ENCODE data around the gene CLEC18A. TPM values are rescaled to one million over a fixed set of nuclear protein-coding genes. Genes with fewer than 3 reads are reported as not detected.

CLEC18A gene
- total RNA-seq, 1 experiment from 2014 or later, result 0.46 TPM

- no peaks in the 10 kb centered on the region for H3K4me1 ChIP-seq (ENCODE audit: control insufficient read depth, insufficient read depth, low read length)
These were observed 14.4 kb upstream of the CLEC18A start for GRCh38 chr16:69936751-69937211.

GRCh38 chr16:69937465-69937951, 13.6 kb upstream of the CLEC18A start:
- BruUV-seq (replicated peaks), result no TSS peak
- TF ChIP-seq REST (IDR thresholded peaks at IDR 0.05; ENCODE audit: insufficient read depth in 1 of 2, low read depth in 2 of 2, low read length in 1 of 2) (no peak), CTCF (IDR thresholded peaks at IDR 0.05) (peak; percentile 73)
- CTCF ChIA-PET, result interaction anchor here (0.6 kb wide), 1 partner anchor 112 kb away, joined by 3 read pairs; no protein-coding TSS in a partner anchor
- intact Hi-C loops (cut with micrococcal nuclease; ENCODE audit: unreplicated experiment), result no loop called here
- Histone ChIP-seq H3K36me3 (ENCODE audit: control insufficient read depth, insufficient read depth, low read length) (no peaks in the 10 kb centered on the region), H3K27me3 (ENCODE audit: control insufficient read depth, insufficient read depth, low read length) (no peaks in the 10 kb centered on the region), H3K4me1 (ENCODE audit: control insufficient read depth, insufficient read depth, low read length) (no peaks in the 10 kb centered on the region), H3K27ac (ENCODE audit: low read length) (no peak overlapping the region), H3K4me3 (ENCODE audit: low read depth in 2 of 2, low read length in 2 of 2) (no peak overlapping the region), H3K9me3 (ENCODE audit: control insufficient read depth, insufficient read depth, low read depth, low read length) (no peaks in the 10 kb centered on the region)
- ATAC-seq, result peak; percentile 84
- DNase-seq (ENCODE audit: low read depth, low spot score), result no peak
- in situ Hi-C loops (cut with HindIII; ENCODE audit: low pct_unique_long_range_greater_than_20kb, low sequenced_read_pairs), result no loop called here
- POLR2A ChIA-PET, result no interaction called here

More at GRCh38 chr16:69936751-69937211, 14.4 kb upstream of the CLEC18A start:
- no peak overlapping the region for H3K4me3 ChIP-seq (ENCODE audit: low read depth in 2 of 2, low read length in 2 of 2)
- no peak overlapping the region for H3K27ac ChIP-seq (ENCODE audit: low read length)
- no peaks in the 10 kb centered on the region for H3K9me3 ChIP-seq (ENCODE audit: control insufficient read depth, insufficient read depth, low read depth, low read length)
- TF ChIP-seq TCF7L2 (IDR thresholded peaks at IDR 0.05; ENCODE audit: low read depth, low read length), result no peak
- no peak for TF ChIP-seq POLR2AphosphoS5 (IDR thresholded peaks at IDR 0.05; ENCODE audit: low read depth, low read length)
- no peak for TF ChIP-seq CTCF (IDR thresholded peaks at IDR 0.05)
- TF ChIP-seq SIN3A (IDR thresholded peaks at IDR 0.05; ENCODE audit: borderline replicate concordance, insufficient read depth, low read depth, low read length), result no peak
- TF ChIP-seq REST (IDR thresholded peaks at IDR 0.05; ENCODE audit: insufficient read depth in 1 of 2, low read depth in 2 of 2, low read length in 1 of 2), result no peak
- intact Hi-C loops (cut with micrococcal nuclease; ENCODE audit: unreplicated experiment) (no loop called here), in situ Hi-C loops (cut with HindIII; ENCODE audit: low pct_unique_long_range_greater_than_20kb, low sequenced_read_pairs) (no loop called here)
- H3K27me3 ChIP-seq (ENCODE audit: control insufficient read depth, insufficient read depth, low read length), result no peaks in the 10 kb centered on the region
- no peak for ATAC-seq
- H3K36me3 ChIP-seq (ENCODE audit: control insufficient read depth, insufficient read depth, low read length), result no peaks in the 10 kb centered on the region
- no peak for DNase-seq (ENCODE audit: low read depth, low spot score)
- ChIA-PET CTCF (no interaction called here), POLR2A (no interaction called here)
- BruUV-seq (replicated peaks), result no TSS peak
